ENCODE data around the gene LNX1. TPM values are rescaled to one million over a fixed set of nuclear protein-coding genes. Genes with fewer than 3 reads are reported as not detected.

LNX1 gene
- total and polyA plus RNA-seq, 2 of the 8 experiments (the other 6 are each of a cell fraction or from before 2014, with no cell fraction given): 2.7 to 3.8 TPM

- CTCF ChIA-PET (ENCODE audit: partially characterized antibody): interaction anchor here (0.8 to 6.4 kb wide), 6 partner anchors 7 to 749 kb away, joined by 3 to 42 read pairs (median 7); no protein-coding TSS in a partner anchor
- H3K36me3 ChIP-seq (ENCODE audit: control insufficient read depth in 2 of 4, insufficient read depth in 4 of 4, low read length in 3 of 4): no peaks in the 10 kb centered on the region
- H3K9ac ChIP-seq (replicated peaks in 1 of 4; ENCODE audit: extremely low read depth in 1 of 4, low read depth in 3 of 4, low read length in 3 of 4): no peak overlapping the region
- WGBS, 2 experiments (ENCODE audit: extremely low coverage in 1 of 2, insufficient coverage in 1 of 2, insufficient read length in 1 of 2, insufficient replicate concordance in 2 of 2, low coverage in 1 of 2, low lambda C conversion rate in 2 of 2, missing lambda C conversion rate in 1 of 2): 91% methylated on average over 5 of the region's 5 CpGs; no CpG with 5 or more reads in 1 of the 2 experiments
- peaks cover 0 to 2% (median 0%) of the 10 kb centered on the region in 4 experiments; a peak in 2 of 7 replicates for H3K4me1 ChIP-seq (replicated peaks in 1 of 4; ENCODE audit: control insufficient read depth in 3 of 4, insufficient read depth in 4 of 4, low read length in 3 of 4)
- H3K9me3 ChIP-seq (ENCODE audit: insufficient read depth in 2 of 2, low read depth in 1 of 2, low read length in 1 of 2): no peaks in the 10 kb centered on the region
- no peak overlapping the region for H2BK120ac ChIP-seq (replicated peaks; ENCODE audit: low read depth, low read length)
- H3K4ac ChIP-seq (replicated peaks; ENCODE audit: insufficient read length, low read depth, low read length): no peak overlapping the region
- no peak overlapping the region for H4K91ac ChIP-seq (replicated peaks; ENCODE audit: insufficient read length, low read length)
- no peaks in the 10 kb centered on the region for H3K23me2 ChIP-seq (ENCODE audit: low read depth, low read length)
- H3K23ac ChIP-seq (ENCODE audit: insufficient read length): no peak overlapping the region
- H2AK5ac ChIP-seq (ENCODE audit: low read depth, low read length): no peak overlapping the region
- H2BK5ac ChIP-seq (ENCODE audit: low read depth, low read length): no peak overlapping the region
- H3K4me2 ChIP-seq (ENCODE audit: insufficient read depth in 1 of 2, low read depth in 2 of 2, low read length in 2 of 2): no peak overlapping the region
- DNase-seq (ENCODE audit: low read depth in 1 of 2, low spot score in 2 of 2): no peak
- H2AFZ ChIP-seq (ENCODE audit: low read length): no peak overlapping the region
- H3K27ac ChIP-seq (ENCODE audit: low read depth, low read length): no peak overlapping the region
- H2BK20ac ChIP-seq (ENCODE audit: low read length): no peak overlapping the region
- POLR2A ChIA-PET (ENCODE audit: partially characterized antibody): interaction anchor here (1.3 kb wide), 1 partner anchor 9 kb away, joined by 3 read pairs; no protein-coding TSS in a partner anchor
- H4K8ac ChIP-seq (ENCODE audit: extremely low read depth, insufficient read depth, low read length): no peak overlapping the region
- no peak overlapping the region for H3K18ac ChIP-seq (ENCODE audit: extremely low read depth, low read length)
- no peak overlapping the region for H2BK15ac ChIP-seq (ENCODE audit: low read length)
- no peak overlapping the region for H4K5ac ChIP-seq (ENCODE audit: insufficient read length, low read depth, low read length)
- no peaks in the 10 kb centered on the region for H3K79me2 ChIP-seq (ENCODE audit: control insufficient read depth in 1 of 2, insufficient read depth in 2 of 2, low read length in 2 of 2)
- H3K4me3 ChIP-seq (ENCODE audit: extremely low read depth in 1 of 4, insufficient read depth in 2 of 4, low read depth in 3 of 4, low read length in 4 of 4): no peak overlapping the region
- no peak overlapping the region for H2BK12ac ChIP-seq (ENCODE audit: low read depth, low read length)
- no peaks in the 10 kb centered on the region for H4K20me1 ChIP-seq (replicated peaks in 1 of 2; ENCODE audit: control insufficient read depth in 1 of 2, insufficient read depth in 2 of 2, low read length in 2 of 2)
- H3K79me1 ChIP-seq (ENCODE audit: low read depth, low read length): no peaks in the 10 kb centered on the region
- no peak for FAIRE-seq
- no peak overlapping the region for H3K14ac ChIP-seq (ENCODE audit: insufficient read length)
- H3K27me3 ChIP-seq (replicated peaks in 1 of 4; ENCODE audit: control insufficient read depth in 3 of 4, extremely low read depth in 1 of 4, insufficient read depth in 3 of 4, low read length in 3 of 4): no peaks in the 10 kb centered on the region
- H3K56ac ChIP-seq (replicated peaks; ENCODE audit: insufficient read length, low read depth, low read length): no peak overlapping the region
- TF ChIP-seq SIRT6 (IDR thresholded peaks at IDR 0.05; ENCODE audit: low read length): no peak
- TF ChIP-seq SP4 (IDR thresholded peaks at IDR 0.05; ENCODE audit: low read length): no peak
- no peak for TF ChIP-seq RBBP5 (IDR thresholded peaks at IDR 0.05; ENCODE audit: borderline replicate concordance, low read depth, low read length)
Measured at GRCh38 chr4:53484911-53485657, 106.2 kb downstream of the LNX1 start.

Data from H1 (cell line).